Tibial artery (tissue), 4 donors: ENCODE results near the gene GBP7.
"Not testable (repeated sequence)": the region's sequence is repeated elsewhere in the genome, so short reads cannot be mapped to it uniquely, and the experiment has no call there.

ENCODE experiments used
- DNase-seq, 2 donors: peaks; one replicate each; pipeline ENCODE4 v3.0.0-alpha.2; 2019
- H3K27ac ChIP-seq, 2 donors: fragments of 200-600 bp; sonication (generic) in 1 of 2; 1 replicate in 1 of 2; 2 replicates in 1 of 2; pipeline ENCODE4 v1.5.1; 2018 to 2019; ENCODE audit warnings: mild to moderate bottlenecking in 1 of 2
- H3K27me3 ChIP-seq, 2 donors: fragments of 200-600 bp; sonication (generic) in 1 of 2; one replicate each; pipeline versions ENCODE4 v1.5.1 to v1.6.0; 2016 to 2019
- H3K36me3 ChIP-seq, 3 donors: fragments of 200-600 bp; sonication (generic) in 2 of 3; one replicate each; pipeline ENCODE4 v1.5.1; 2016 to 2019; ENCODE audit warnings: mild to moderate bottlenecking in 2 of 3
- H3K4me1 ChIP-seq, 4 donors: fragments of 200-600 bp; sonication (generic) in 2 of 4; 1 replicate in 3 of 4; 2 replicates in 1 of 4; pipeline ENCODE4 v1.5.1; 2016 to 2019
- H3K4me3 ChIP-seq, 2 donors: fragments of 200-600 bp; sonication (generic) in 1 of 2; 1 replicate in 1 of 2; 2 replicates in 1 of 2; pipeline ENCODE4 v1.5.1; 2018 to 2019; ENCODE audit warnings: mild to moderate bottlenecking in 2 of 2
- H3K9me3 ChIP-seq, 3 donors: fragments of 200-600 bp; sonication (generic) in 1 of 3; one replicate each; pipeline ENCODE4 v1.5.1; 2016 to 2019
- intact Hi-C: fragments of 100-400 bp; cut with DNase I; formaldehyde crosslinking; loops from one replicate; pipeline ENCODE4 v1.15.0; 2023; ENCODE audit warnings: low total_unique reads
- TF ChIP-seq, protein P1 (sequence below), 2 experiments: fragments of 200-600 bp in 1 of 2; fragments of 450-650 bp in 1 of 2; IDR thresholded peaks; one replicate each; pipeline ENCODE4 v1.5.1; 2017 to 2019; ENCODE audit warnings: antibody characterized with exemption in 2 of 2, mild to moderate bottlenecking in 1 of 2, moderate library complexity in 1 of 2

GBP7 gene

GRCh38 chr1:89175601-89176256 lies at the start of gene GBP7:
GBP7 (minus strand) TSS chr1:89176003; CDS start chr1:89171935, 4,068 bp downstream.
- no peaks in the 10 kb centered on the region for H3K9me3 ChIP-seq
- H3K27me3 ChIP-seq = no peaks in the 10 kb centered on the region

DNA sequence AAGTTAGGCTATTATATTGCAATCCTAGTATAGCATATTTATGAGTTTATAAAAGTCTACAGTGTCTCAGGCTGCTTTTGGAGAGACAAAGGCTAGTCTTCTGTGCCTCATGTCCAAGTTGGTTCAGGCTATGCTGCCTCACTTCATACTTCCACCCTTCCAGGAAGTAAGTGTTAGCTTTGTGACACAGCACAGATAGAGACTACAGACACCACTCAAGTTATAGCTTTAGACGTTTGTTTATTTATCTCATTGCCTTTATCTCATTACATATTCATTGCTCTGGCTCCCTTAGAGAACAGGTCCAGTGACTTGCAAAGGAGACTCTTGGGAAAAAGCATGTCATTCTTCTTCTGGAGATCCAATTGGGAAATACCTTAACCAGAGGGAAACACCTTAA lies 45.5 kb upstream of the GBP7 start:
- TF ChIP-seq, protein P1, sequence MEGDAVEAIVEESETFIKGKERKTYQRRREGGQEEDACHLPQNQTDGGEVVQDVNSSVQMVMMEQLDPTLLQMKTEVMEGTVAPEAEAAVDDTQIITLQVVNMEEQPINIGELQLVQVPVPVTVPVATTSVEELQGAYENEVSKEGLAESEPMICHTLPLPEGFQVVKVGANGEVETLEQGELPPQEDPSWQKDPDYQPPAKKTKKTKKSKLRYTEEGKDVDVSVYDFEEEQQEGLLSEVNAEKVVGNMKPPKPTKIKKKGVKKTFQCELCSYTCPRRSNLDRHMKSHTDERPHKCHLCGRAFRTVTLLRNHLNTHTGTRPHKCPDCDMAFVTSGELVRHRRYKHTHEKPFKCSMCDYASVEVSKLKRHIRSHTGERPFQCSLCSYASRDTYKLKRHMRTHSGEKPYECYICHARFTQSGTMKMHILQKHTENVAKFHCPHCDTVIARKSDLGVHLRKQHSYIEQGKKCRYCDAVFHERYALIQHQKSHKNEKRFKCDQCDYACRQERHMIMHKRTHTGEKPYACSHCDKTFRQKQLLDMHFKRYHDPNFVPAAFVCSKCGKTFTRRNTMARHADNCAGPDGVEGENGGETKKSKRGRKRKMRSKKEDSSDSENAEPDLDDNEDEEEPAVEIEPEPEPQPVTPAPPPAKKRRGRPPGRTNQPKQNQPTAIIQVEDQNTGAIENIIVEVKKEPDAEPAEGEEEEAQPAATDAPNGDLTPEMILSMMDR (IDR thresholded peaks at IDR 0.05) = no peak
- H3K27ac ChIP-seq = no peak overlapping the region
- H3K4me3 ChIP-seq = no peak overlapping the region
- H3K27me3 ChIP-seq = no peaks in the 10 kb centered on the region
- no peaks in the 10 kb centered on the region for H3K36me3 ChIP-seq
- no peaks in the 10 kb centered on the region for H3K4me1 ChIP-seq
- intact Hi-C loops = no loop called here
- DNase-seq = no peak
- H3K9me3 ChIP-seq = no peaks in the 10 kb centered on the region

More at GRCh38 chr1:89175601-89176256, at the start of gene GBP7:
- TF ChIP-seq, protein P1 (IDR thresholded peaks at IDR 0.05) = no peak
- intact Hi-C loops = no loop called here
- no peak for DNase-seq
- H3K27ac ChIP-seq = no peak within 1 kb of the TSS
- H3K36me3 ChIP-seq = no peaks in the 10 kb centered on the region
- H3K4me3 ChIP-seq = no peak within 1 kb of the TSS
- H3K4me1 ChIP-seq = no peaks in the 10 kb centered on the region

DNA sequence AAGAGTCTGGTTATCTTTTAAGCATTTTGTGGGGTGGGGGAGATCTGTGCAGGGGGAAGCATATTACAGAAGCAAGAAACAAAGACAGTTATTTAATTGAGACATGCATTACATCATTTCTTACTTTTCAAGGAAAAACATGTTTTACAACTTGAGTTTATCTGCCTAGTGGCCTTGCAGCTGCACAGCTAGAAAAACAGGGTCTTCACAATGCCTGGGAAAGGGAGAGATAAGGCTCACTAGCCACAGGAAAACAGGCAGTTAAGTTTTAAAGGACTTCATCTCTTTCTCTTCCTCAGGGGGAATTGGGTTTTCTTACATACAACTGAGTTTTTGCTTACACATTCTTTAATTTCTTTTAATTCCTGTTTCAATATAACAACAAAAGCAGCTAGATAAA lies 44.0 kb upstream of the GBP7 start:
- not testable (repeated sequence) for DNase-seq

GRCh38 chr1:89218941-89219340 lies 43.1 kb upstream of the GBP7 start:
- H3K27ac ChIP-seq, H3K9me3 ChIP-seq, intact Hi-C loops, DNase-seq, H3K4me3 ChIP-seq, H3K36me3 ChIP-seq, H3K4me1 ChIP-seq, H3K27me3 ChIP-seq: not testable (repeated sequence)

More for the DNA sequence above, 44.0 kb upstream of the GBP7 start:
- H3K27ac ChIP-seq, H3K9me3 ChIP-seq, H3K36me3 ChIP-seq, H3K27me3 ChIP-seq, intact Hi-C loops, H3K4me1 ChIP-seq, H3K4me3 ChIP-seq: not testable (repeated sequence)

DNA sequence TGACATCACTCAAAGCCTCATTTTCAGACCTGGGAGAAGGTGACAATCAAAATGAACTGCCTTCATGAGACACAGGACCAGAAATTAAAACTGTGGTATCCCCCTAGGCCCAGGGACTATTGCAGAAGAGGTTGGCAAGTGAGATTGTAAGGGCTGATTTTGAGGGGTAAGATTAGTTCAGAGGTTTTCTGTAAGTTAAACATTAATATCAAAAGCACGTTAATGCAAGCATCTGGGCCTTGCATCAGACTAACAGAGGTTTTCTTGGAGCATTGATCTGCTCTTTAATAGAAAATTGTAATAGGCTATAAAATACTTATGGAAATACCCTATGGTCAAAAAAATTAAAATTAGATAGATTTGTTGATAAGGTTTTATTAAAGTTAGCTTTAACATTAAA lies 37.5 kb upstream of the GBP7 start:
- intact Hi-C loops = no loop called here
- no peaks in the 10 kb centered on the region for H3K27me3 ChIP-seq
- no peaks in the 10 kb centered on the region for H3K36me3 ChIP-seq
- no peaks in the 10 kb centered on the region for H3K9me3 ChIP-seq
- H3K27ac ChIP-seq = no peak overlapping the region
- H3K4me1 ChIP-seq = no peaks in the 10 kb centered on the region
- DNase-seq = no peak
- TF ChIP-seq, protein P1 (IDR thresholded peaks at IDR 0.05) = no peak
- H3K4me3 ChIP-seq = no peak overlapping the region

- no peak for DNase-seq
- Histone ChIP-seq H3K4me1 (no peaks in the 10 kb centered on the region), H3K27me3 (no peaks in the 10 kb centered on the region), H3K27ac (no peak overlapping the region), H3K36me3 (no peaks in the 10 kb centered on the region), H3K9me3 (no peaks in the 10 kb centered on the region), H3K4me3 (no peak overlapping the region)
- TF ChIP-seq, protein P1 (IDR thresholded peaks at IDR 0.05) = no peak
- intact Hi-C loops = no loop called here
Observed at GRCh38 chr1:89211035-89211634, 35.3 kb upstream of the GBP7 start.
